HCT116 (cell line): ENCODE data around the gene CIDEA. TPM values are rescaled to one million over a fixed set of nuclear protein-coding genes. Genes with fewer than 3 reads are reported as not detected.
A peak's percentile ranks its signal among the peaks of the same experiment; 100 is the strongest.
"Not testable (repeated sequence)": the region's sequence is repeated elsewhere in the genome, so short reads cannot be mapped to it uniquely, and the experiment has no call there.

Source experiments
- ATAC-seq: fragments of 200-7000 bp; cut with Tn5 transposase; 2 replicates; pipeline ENCODE4 v1.9.1; 2020; ENCODE audit warnings: mild to moderate bottlenecking, moderate library complexity
- Bru-seq: library from RNA; stranded (reverse); fragments of 400-500 nt; gene quantifications from one replicate; lab custom pipeline; 2021; lab: Mats Ljungman, UMichigan
- BruChase-seq, 2 experiments: library from RNA; stranded (reverse); fragments of 400-500 nt; gene quantifications; one replicate each; lab custom pipeline; 2021; lab: Mats Ljungman, UMichigan
- BruUV-seq: library from RNA; stranded (reverse); fragments of 400-500 nt; replicated peaks from 2 replicates; lab custom pipeline; 2021; lab: Mats Ljungman, UMichigan
- CTCF ChIA-PET: fragments of 300-600 bp; sonication (Branson Sonifier 250); formaldehyde crosslinking; loops from one replicate; lab custom pipeline; 2021; ENCODE audit warnings: antibody characterized with exemption; lab: Charles Lee
- POLR2A ChIA-PET: fragments of 300-600, 350-600 bp; sonication (Branson Sonifier 250); formaldehyde crosslinking; loops from one replicate; lab custom pipeline; 2021; ENCODE audit warnings: antibody characterized with exemption; lab: Charles Lee
- RAD21 ChIA-PET, 2 experiments: fragments of 300-600 bp; sonication (Branson Sonifier 250); formaldehyde crosslinking; loops; one replicate each; lab custom pipeline; 2023; ENCODE audit warnings: low total read pairs in 2 of 2; ENCODE audit not compliant: uncharacterized antibody in 2 of 2, unreplicated experiment in 2 of 2, low non-redundant PET in 1 of 2; lab: Charles Lee
- DNase-seq: peaks from one replicate; pipeline ENCODE4 v3.0.0-alpha.2; 2010; ENCODE audit warnings: low read depth, low spot score
- H2AFZ ChIP-seq: fragments of 200-600 bp; shearing (Covaris generic), sonication (generic); 2 replicates; pipeline ENCODE4 v1.6.1; 2017; ENCODE audit warnings: low read depth, mixed run types, mixed read lengths, antibody characterized with exemption, low read length; ENCODE audit not compliant: poor library complexity, severe bottlenecking
- H3K27ac ChIP-seq: 2 replicates; pipeline ENCODE4 v1.5.1; 2012; ENCODE audit warnings: low read depth, low read length
- H3K27me3 ChIP-seq: fragments of 200-600 bp; sonication (generic); 2 replicates; pipeline ENCODE4 v1.6.1; 2016; ENCODE audit warnings: mixed run types, low read length, mixed read lengths; ENCODE audit not compliant: insufficient read depth
- H3K36me3 ChIP-seq, 2 experiments: fragments of 200-500 bp in 1 of 2; fragments of 200-600 bp in 1 of 2; sonication (Bioruptor generic) in 1 of 2; sonication (generic) in 1 of 2; 2 replicates each; pipeline versions ENCODE4 v1.5.1 to v1.6.1; 2014 to 2016; ENCODE audit warnings: low read length in 2 of 2, inconsistent platforms in 1 of 2, mixed read lengths in 1 of 2, mixed run types in 1 of 2; ENCODE audit not compliant: insufficient read depth in 2 of 2, control insufficient read depth in 1 of 2
- H3K4me1 ChIP-seq, 2 experiments: fragments of 200-600 bp in 1 of 2; sonication (generic) in 1 of 2; 2 replicates each; pipeline versions ENCODE4 v1.5.1 to v1.6.1; 2012 to 2017; ENCODE audit warnings: low read length in 2 of 2, inconsistent platforms in 1 of 2, mild to moderate bottlenecking in 1 of 2, mixed read lengths in 1 of 2, mixed run types in 1 of 2, moderate library complexity in 1 of 2; ENCODE audit not compliant: insufficient read depth in 2 of 2, control insufficient read depth in 1 of 2
- H3K4me2 ChIP-seq: fragments of 200-600 bp; sonication (generic); 2 replicates; pipeline ENCODE4 v1.6.1; 2017; ENCODE audit warnings: mixed run types, low read length, mixed read lengths
- H3K4me3 ChIP-seq, 2 experiments: fragments of 200-600 bp in 1 of 2; sonication (generic) in 1 of 2; replicated peaks in 1 of 2; 2 replicates each; pipeline ENCODE4 v1.5.1; 2011 to 2016; ENCODE audit warnings: low read length in 2 of 2, control low read depth in 1 of 2, low read depth in 1 of 2, mild to moderate bottlenecking in 1 of 2, mixed read lengths in 1 of 2, mixed run types in 1 of 2
- H3K79me2 ChIP-seq: fragments of 200-600 bp; sonication (generic); 2 replicates; pipeline ENCODE4 v1.6.1; 2017; ENCODE audit warnings: mild to moderate bottlenecking, mixed run types, low read length, moderate library complexity, mixed read lengths; ENCODE audit not compliant: insufficient read depth
- H3K9ac ChIP-seq: fragments of 200-600 bp; sonication (generic); 2 replicates; pipeline ENCODE4 v1.6.1; 2016; ENCODE audit warnings: low read length, mixed read lengths
- H3K9me2 ChIP-seq: fragments of 200-600 bp; sonication (generic), shearing (Covaris generic); 2 replicates; pipeline ENCODE4 v1.6.1; 2017; ENCODE audit warnings: mixed run types, mild to moderate bottlenecking, moderate library complexity; ENCODE audit not compliant: insufficient read depth
- H3K9me3 ChIP-seq, 2 experiments: fragments of 200-500 bp in 1 of 2; fragments of 200-600 bp in 1 of 2; sonication (Bioruptor generic) in 1 of 2; sonication (generic) in 1 of 2; 2 replicates each; pipeline ENCODE4 v1.6.1; 2014 to 2017; ENCODE audit warnings: low read length in 2 of 2, mixed read lengths in 2 of 2, inconsistent platforms in 1 of 2, low read depth in 1 of 2, mild to moderate bottlenecking in 1 of 2, mixed run types in 1 of 2, moderate library complexity in 1 of 2; ENCODE audit not compliant: control insufficient read depth in 1 of 2, insufficient read depth in 1 of 2
- H4K20me1 ChIP-seq: fragments of 200-600 bp; sonication (generic), shearing (Covaris generic); 2 replicates; pipeline ENCODE4 v1.6.1; 2017; ENCODE audit warnings: mixed run types, mild to moderate bottlenecking, moderate library complexity; ENCODE audit not compliant: insufficient read depth
- CBX3 ChIP-seq: IDR thresholded peaks from 2 replicates; pipeline ENCODE4 v1.6.1; 2012; ENCODE audit warnings: low read depth
- EGR1 ChIP-seq: IDR thresholded peaks from 2 replicates; pipeline ENCODE4 v1.6.1; 2012; ENCODE audit warnings: low read depth
- ELF1 ChIP-seq: IDR thresholded peaks from 2 replicates; pipeline ENCODE4 v1.6.1; 2012; ENCODE audit warnings: low read depth, borderline replicate concordance
- POLR2AphosphoS5 ChIP-seq: IDR thresholded peaks from 2 replicates; pipeline ENCODE4 v1.6.1; 2011; ENCODE audit warnings: mild to moderate bottlenecking, low read depth, low read length, moderate library complexity
- RAD21 ChIP-seq: IDR thresholded peaks from 2 replicates; pipeline ENCODE4 v1.6.1; 2012; ENCODE audit warnings: low read depth, mild to moderate bottlenecking
- SRF ChIP-seq: IDR thresholded peaks from 2 replicates; pipeline ENCODE4 v1.6.1; 2012; ENCODE audit warnings: low read depth
- intact Hi-C: fragments of 100-400 bp; cut with micrococcal nuclease; formaldehyde crosslinking; loops from 2 replicates; pipeline ENCODE4 v1.10.0; 2022
- long read RNA-seq: library from polyadenylated mRNA; unstranded; transcript quantifications from one replicate; pipeline ENCODE4 v2.0.0, GENCODE V29; 2021; ENCODE audit not compliant: unreplicated experiment
- polyA plus RNA-seq: library from polyadenylated mRNA; unstranded; fragments of >200 nt; gene quantifications from 2 replicates; pipeline ENCODE4 v1.2.1, GENCODE V29; 2012; ENCODE audit warnings: missing spikeins
- total RNA-seq: library from RNA; stranded (reverse); gene quantifications from one replicate; pipeline ENCODE4 v1.2.1, GENCODE V29; 2021; ENCODE audit not compliant: unreplicated experiment
- TF ChIP-seq, protein P1 (sequence below): IDR thresholded peaks from 2 replicates; pipeline ENCODE4 v1.6.1; 2011; ENCODE audit warnings: mild to moderate bottlenecking, low read length, moderate library complexity; ENCODE audit not compliant: insufficient replicate concordance; ENCODE audit errors: extremely low read depth
- TF ChIP-seq, protein P2 (sequence below), 3 experiments: fragments of 200-600 bp in 1 of 3; sonication (generic) in 1 of 3; IDR thresholded peaks in 2 of 3; conservative IDR thresholded peaks in 1 of 3; 2 replicates each; pipeline ENCODE4 v1.5.1; 2012 to 2017; ENCODE audit warnings: low read depth in 2 of 3, low read length in 2 of 3, antibody characterized with exemption in 1 of 3, borderline replicate concordance in 1 of 3, control low read depth in 1 of 3, mild to moderate bottlenecking in 1 of 3, mixed read lengths in 1 of 3, mixed run types in 1 of 3, moderate library complexity in 1 of 3; ENCODE audit not compliant: insufficient read depth in 1 of 3

Gene CIDEA, protein sequence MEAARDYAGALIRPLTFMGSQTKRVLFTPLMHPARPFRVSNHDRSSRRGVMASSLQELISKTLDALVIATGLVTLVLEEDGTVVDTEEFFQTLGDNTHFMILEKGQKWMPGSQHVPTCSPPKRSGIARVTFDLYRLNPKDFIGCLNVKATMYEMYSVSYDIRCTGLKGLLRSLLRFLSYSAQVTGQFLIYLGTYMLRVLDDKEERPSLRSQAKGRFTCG
- not detected for total RNA-seq
- not detected in 2 replicates for polyA plus RNA-seq
- percentile 11 among the genes with signal in this experiment for Bru-seq, nascent RNA
- not detected for BruChase-seq, experiment 1, labeled RNA remaining after a 6-hour chase
- not detected for BruChase-seq, experiment 2, labeled RNA remaining after a 2-hour chase
- long read RNA-seq = 0 reads

DNA sequence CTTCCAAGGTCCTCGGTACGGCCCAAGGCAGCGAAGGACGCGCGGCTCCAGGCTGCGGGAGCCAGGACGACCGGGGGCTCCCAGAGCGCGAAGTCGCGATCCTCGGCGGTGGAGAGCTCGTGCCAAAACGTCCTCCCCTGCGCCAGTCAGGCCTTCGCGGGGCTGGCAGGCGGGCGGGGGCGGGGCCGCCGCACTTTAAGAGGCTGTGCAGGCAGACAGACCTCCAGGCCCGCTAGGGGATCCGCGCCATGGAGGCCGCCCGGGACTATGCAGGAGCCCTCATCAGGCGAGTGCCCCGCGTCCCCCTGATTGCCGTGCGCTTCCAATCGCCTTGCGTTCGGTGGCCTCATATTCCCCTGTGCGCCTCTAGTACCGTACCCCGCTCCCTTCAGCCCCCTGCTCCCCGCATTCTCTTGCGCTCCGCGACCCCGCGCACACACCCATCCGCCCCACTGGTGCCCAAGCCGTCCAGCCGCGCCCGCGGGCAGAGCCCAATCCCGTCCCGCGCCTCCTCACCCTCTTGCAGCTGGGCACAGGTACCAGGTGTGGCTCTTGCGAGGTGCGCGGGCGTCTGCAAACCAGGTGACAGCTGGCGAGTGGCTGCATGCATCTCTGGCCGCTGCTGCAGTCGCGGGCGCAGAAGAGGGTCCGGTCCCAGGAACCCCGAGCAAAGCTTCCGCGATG, at the start of gene CIDEA:
Gene CIDEA, plus strand, starts transcription at position 226 of the 684 bp plus-strand sequence. Its CDS starts 23 bp downstream, at position 249.
- ATAC-seq = no peak
- H3K36me3 ChIP-seq = no peaks in the 10 kb centered on the region
- CTCF ChIA-PET = interaction anchor here (0.9 kb wide), 1 partner anchor 17 kb away, joined by 5 read pairs; no protein-coding TSS in a partner anchor
- no peak within 1 kb of the TSS for H3K9ac ChIP-seq
- no peak within 1 kb of the TSS for H3K27ac ChIP-seq
- no peaks in the 10 kb centered on the region for H4K20me1 ChIP-seq
- H3K27me3 ChIP-seq = no peaks in the 10 kb centered on the region
- BruUV-seq = no TSS peak
- no peak for TF ChIP-seq SRF
- no peak for TF ChIP-seq EGR1
- TF ChIP-seq POLR2AphosphoS5 = no peak
- TF ChIP-seq, protein P1, sequence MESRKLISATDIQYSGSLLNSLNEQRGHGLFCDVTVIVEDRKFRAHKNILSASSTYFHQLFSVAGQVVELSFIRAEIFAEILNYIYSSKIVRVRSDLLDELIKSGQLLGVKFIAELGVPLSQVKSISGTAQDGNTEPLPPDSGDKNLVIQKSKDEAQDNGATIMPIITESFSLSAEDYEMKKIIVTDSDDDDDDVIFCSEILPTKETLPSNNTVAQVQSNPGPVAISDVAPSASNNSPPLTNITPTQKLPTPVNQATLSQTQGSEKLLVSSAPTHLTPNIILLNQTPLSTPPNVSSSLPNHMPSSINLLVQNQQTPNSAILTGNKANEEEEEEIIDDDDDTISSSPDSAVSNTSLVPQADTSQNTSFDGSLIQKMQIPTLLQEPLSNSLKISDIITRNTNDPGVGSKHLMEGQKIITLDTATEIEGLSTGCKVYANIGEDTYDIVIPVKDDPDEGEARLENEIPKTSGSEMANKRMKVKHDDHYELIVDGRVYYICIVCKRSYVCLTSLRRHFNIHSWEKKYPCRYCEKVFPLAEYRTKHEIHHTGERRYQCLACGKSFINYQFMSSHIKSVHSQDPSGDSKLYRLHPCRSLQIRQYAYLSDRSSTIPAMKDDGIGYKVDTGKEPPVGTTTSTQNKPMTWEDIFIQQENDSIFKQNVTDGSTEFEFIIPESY = no peak
- no peak for TF ChIP-seq RAD21
- TF ChIP-seq, protein P2, sequence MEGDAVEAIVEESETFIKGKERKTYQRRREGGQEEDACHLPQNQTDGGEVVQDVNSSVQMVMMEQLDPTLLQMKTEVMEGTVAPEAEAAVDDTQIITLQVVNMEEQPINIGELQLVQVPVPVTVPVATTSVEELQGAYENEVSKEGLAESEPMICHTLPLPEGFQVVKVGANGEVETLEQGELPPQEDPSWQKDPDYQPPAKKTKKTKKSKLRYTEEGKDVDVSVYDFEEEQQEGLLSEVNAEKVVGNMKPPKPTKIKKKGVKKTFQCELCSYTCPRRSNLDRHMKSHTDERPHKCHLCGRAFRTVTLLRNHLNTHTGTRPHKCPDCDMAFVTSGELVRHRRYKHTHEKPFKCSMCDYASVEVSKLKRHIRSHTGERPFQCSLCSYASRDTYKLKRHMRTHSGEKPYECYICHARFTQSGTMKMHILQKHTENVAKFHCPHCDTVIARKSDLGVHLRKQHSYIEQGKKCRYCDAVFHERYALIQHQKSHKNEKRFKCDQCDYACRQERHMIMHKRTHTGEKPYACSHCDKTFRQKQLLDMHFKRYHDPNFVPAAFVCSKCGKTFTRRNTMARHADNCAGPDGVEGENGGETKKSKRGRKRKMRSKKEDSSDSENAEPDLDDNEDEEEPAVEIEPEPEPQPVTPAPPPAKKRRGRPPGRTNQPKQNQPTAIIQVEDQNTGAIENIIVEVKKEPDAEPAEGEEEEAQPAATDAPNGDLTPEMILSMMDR (IDR thresholded peaks at IDR 0.05 in 2 of 3, conservative IDR thresholded peaks at IDR 0.05 in 1 of 3; ENCODE audit: borderline replicate concordance in 1 of 3, insufficient read depth in 1 of 3, low read depth in 2 of 3, low read length in 2 of 3) = no peak
- TF ChIP-seq CBX3 = no peak
- TF ChIP-seq ELF1 = no peak
- TF ChIP-seq, all 23 proteins: peak for 0
- Histone ChIP-seq H3K79me2 (no peaks in the 10 kb centered on the region), H3K9me3 (no peaks in the 10 kb centered on the region), H3K4me2 (no peak within 1 kb of the TSS), H3K4me1 (peaks cover 4 to 18% of the 10 kb centered on the region in 2 experiments; a peak in 2 of 4 replicates), H2AFZ (no peak within 1 kb of the TSS), H3K9me2 (no peaks in the 10 kb centered on the region), H3K4me3 (no peak within 1 kb of the TSS)
- DNase-seq = no peak
- RAD21 ChIA-PET = no interaction called here
- POLR2A ChIA-PET = no interaction called here
- intact Hi-C loops = no loop called here

DNA sequence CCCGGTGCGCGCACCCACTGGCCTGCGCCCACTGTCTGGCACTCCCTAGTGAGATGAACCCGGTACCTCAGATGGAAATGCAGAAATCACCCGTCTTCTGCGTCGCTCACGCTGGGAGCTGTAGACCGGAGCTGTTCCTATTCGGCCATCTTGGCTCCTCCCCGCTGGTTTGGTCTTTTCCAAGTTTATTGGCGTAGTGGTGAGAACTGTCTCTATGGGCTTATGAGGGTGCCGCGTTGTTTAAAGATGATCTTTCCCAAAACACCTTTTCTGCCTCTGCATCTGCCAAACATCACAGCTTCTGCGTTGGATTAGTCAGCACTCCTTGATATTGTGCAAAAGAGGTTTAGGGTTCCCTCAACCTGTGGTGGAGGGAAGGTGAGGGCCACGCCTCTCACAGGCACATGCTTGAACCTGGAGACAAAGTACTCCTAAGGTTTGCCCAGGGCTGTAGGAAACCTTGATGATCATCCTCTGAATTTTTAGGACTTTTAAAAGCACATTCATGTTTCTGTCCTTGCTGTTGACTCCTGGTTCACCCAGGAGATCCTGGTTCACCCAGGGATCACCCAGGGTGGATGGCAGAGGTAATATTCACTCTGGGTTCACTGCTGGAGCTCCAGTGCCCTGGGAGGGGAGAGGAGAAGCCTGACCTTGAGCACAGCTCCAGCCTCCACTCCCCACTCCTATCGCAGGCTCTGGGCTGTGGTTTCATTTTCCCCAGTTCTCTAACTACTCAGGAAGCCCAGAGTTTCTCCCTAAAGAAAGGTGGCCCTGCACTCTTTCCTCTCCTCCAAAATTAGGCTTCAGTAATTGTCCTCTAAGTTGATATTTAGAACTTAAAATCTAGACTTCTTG, 45.6 kb upstream of the CIDEA start:
- H3K27me3 ChIP-seq, H3K9me2 ChIP-seq, H3K79me2 ChIP-seq, H3K9me3 ChIP-seq, H3K4me1 ChIP-seq, BruUV-seq, RAD21 ChIA-PET, POLR2A ChIA-PET, H3K27ac ChIP-seq, H3K4me3 ChIP-seq, intact Hi-C loops, ATAC-seq, H4K20me1 ChIP-seq, H2AFZ ChIP-seq, H3K9ac ChIP-seq, DNase-seq, H3K4me2 ChIP-seq, CTCF ChIA-PET, H3K36me3 ChIP-seq: not testable (repeated sequence)
